Activated CD4-positive, alpha-beta T cell treated with anti-CD3 and anti-CD28 coated beads, Interleukin-2, Interleukin-4, amounts not matched to agents 100 ng/mL and 50 ng/mL, durations not matched to agents 16 hours and 8 hours (primary cell): Measurements from ENCODE around the gene HSPA12B.

Experiments
- DNase-seq: peaks from one replicate; pipeline ENCODE4 v3.0.0-alpha.2; 2020; ENCODE audit warnings: low spot score

HSPA12B gene

DNA sequence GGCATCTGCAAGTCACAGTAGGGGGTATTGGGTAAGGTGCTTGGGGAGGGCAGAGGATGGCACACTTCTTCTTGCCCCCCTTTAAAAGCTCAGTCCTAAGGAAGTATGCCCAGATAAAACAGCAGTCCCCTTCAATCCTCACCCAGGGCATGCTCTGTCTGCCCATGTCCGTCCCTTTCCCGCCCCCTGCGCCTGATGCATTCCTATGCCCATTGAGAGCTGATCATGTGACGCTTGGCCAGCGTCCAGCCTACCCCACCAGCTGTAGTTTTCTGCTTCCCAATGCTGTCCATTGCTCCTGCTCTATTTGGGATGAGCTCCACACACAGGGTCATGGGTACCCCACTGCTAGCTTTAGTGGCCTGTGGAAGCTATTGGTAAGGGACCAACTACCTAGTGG lies 28.4 kb upstream of the HSPA12B start:
- no peak for DNase-seq

DNA sequence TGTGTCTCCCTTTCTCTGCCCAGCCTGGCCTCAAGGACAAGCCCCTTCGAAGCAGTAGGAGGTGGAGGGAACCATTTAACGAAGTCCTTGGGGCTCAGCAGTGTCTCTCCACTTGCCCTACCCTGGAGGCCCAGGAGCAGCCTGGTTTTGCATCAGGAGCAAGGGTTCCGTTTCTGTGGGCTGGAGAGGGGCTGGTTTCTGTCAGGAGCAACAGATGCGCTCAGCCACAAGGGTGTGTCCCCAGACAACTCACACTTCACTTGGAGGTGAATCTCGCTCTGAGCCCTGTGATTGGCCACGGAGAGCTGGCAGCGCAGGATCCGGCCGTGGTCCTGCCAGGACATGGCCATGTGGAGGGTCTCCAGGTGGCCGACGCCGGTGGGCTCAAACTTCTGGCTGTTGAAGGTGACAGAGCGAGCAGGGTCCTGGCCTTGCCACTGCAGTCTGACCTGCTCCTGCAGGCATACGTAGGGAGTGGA lies 27.0 kb upstream of the HSPA12B start:
- DNase-seq = no peak

DNA sequence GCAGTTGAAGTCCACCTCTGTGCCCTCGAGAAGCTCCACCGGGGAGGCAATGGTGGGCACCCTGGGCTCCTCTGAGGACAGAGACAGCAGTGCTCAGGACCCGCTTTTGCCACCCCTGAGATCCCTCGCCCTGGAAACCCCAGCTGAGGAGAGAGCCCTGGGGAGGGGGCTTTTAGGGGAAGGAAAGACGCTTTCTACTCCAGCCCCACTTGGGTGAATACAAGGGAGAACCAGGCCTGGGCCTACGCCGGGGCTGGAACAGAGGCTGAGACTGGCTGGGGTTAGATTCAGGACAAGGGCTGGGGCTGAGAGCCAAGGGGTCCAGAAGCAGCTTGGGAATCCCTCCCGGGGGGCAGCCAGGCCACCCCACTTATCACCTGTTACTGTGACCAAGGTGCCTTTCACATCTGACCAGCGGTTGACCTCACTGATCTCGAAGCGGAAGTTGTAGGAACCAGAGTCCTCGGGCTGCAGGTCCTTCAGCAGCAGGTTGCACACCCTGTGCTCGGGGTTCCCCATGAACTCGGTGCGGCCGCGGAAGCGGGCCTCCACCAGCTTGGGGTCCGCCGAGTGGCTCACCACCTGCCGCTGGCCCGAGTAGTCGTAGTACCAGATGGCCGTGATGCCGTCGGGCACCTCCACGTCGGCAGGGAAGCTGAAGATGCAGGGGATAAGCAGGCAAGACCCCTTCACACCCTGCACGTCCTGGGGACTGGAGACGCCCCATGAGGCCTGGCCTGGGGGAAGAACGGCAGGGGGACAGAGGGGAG lies 26.3 kb upstream of the HSPA12B start:
- DNase-seq = no peak

DNA sequence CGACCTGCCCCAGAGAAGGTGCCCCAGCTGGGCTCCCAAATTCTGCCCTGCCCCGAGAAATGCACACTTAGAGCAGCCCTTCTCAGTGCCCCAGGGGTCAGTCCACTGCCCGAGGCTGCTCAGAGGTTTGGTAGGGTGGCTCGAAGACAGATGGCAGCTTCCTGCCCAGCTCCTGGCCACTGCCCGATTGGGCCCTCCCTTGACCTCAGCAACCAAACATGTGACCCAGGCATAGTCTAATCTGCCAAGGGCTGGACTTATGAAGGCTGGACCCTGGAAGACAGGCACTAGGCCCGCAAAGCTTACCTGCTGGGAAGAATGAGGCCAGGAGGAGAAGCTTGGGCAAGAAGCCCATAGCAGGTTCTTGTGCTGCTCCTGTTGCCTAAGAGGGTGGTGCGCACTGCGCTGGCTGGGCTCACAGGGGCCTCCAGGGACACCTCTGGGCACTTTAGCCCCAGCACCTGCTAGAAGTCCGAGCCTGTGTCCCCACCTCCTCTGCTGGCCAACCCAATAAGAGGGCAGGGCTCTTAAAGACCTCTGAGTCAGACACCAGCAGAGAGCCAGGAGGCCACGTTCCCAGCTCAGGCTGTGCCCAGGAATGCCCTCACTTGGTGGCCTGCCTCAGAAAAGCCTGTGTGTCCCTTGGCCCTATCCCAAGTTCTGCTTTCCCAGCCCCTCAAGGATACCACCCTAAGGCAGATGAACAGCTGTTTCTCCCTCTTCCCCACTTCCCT lies 25.5 kb upstream of the HSPA12B start:
- no peak for DNase-seq

DNA sequence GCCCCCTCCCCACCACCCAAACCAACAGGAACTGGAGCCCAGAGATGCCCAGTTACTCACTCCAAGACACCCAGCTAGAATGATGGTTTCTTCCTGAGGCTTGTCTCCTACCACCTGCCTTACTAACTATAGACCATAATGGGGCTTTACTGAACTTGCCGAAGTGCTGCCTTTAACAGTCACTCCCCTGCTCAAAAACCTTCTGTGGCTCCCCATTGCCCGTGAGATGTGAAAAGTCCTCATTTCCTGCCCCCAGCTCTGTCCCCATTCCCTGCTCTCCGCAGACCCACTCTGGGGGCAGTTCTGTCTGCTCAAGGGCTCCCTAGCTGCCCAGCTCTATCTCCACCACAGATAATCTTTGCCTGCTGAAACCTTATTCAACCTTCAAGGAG lies 25.0 kb upstream of the HSPA12B start:
- DNase-seq = no peak

DNA sequence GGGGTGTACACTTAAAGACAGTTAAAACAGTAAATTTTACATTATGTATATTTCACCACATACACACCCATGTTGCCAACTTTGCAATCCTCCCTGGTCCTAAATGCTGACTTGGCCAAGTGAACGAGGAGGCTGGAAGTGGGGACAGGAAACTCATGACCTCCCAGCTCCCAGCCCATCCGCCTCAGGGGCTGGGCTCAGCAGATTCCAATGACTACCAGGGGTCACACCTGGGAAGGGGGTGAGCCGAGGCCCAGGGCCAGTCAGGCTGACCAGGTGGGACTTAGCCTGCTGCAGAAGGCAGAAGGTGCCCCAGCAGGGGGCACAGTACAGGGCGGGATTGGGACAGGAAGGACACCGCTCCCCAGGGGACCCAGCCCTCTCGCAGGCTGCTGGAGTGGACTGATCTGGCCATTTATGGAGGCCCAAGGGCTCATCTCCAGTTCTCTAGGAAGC lies 22.4 kb upstream of the HSPA12B start:
- no peak for DNase-seq

DNA sequence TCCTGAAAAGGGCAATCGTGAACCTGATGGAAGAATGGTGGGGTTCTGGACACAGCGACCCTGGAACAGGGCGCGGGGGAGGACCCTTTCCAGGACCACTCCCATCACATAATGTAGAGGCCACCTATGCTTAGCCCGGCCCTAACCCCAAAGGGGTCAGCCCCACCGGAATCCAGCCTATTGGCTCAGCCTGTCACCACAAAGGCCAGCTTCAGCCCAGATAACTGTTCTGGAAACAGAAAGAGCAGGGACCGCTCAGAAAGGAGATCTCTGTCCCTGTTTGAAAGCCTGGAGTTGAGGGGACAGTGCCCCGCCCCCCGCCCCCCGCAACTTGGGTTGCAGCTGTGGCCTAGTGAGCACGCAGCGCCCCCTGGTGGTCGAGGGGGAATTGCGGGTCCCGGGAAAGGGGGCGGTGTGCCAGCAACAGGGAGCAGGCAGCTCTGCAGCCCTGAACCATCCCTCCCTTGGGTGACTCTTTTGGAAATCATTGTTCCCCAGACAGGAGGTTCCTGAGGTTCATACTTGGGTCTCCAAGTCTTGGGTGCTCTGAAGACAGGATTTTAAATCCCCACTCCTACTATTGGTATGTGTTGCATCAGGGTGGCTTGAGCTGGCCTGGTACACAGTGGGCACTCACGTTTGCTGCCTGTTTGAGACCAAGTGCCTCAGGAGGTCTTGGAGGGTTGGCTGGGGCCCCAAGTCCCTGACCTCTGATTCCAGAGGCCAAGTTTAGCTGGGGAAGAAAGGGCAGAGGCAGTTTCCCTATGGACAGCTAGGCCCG lies 21.6 kb upstream of the HSPA12B start:
- peak; percentile 70 for DNase-seq

DNA sequence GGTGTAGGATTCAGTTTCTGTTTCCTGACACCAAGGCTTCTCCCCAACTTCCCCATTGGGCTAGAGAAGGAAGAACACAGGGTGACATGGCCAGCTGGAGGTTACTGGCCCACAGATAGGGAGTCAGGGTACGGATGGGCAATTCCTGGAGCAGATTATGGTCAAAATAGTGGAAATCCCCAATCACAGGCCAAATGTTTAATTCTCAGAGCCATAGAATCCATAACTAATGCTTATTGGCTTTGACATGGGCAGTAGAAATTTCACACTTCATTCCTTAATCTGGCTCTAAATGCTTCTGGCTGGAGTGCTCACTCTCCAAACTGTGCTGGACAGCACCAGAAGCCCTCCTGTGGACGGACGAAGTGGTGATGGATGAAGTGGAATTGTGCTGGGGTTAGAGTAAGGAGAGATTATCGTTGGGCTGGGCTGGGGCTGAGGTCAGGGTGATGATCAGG lies 21.0 kb upstream of the HSPA12B start:
- no peak for DNase-seq

DNA sequence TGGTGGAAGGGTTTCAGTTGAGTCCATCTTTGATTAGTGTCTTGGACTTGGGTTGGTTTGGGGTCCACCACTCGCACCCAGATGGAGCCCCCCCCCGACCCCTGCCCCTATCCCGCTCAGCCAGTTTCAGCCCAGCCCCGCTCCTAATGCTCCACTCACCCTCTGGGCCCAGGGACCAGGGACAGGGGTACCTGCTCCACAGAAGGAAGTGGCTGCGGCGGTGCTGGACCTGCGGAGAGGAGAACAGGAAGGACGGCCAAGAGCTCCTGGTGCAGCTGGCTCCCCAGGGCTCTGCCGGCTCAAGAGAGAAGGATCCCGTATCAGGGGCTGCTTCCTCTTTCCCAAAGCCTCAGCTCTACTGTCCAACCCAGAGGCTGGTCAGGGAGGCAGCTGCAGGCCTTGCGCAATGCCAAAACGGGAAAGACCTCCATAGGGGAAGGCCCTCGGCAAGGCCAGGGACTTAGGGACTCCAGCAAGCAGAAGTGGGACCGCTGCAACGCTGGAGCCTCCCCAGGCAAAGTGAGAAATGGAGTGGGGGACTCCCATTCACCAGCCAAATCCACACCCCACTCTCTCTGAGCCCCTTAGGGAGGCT lies 20.1 kb upstream of the HSPA12B start, which contains the start of gene SIGLEC1:
Gene SIGLEC1, minus strand, starts transcription at position 322 of the 595 bp plus-strand sequence. CDS start 5,472 bp downstream, outside the sequence.
- no peak for DNase-seq

DNA sequence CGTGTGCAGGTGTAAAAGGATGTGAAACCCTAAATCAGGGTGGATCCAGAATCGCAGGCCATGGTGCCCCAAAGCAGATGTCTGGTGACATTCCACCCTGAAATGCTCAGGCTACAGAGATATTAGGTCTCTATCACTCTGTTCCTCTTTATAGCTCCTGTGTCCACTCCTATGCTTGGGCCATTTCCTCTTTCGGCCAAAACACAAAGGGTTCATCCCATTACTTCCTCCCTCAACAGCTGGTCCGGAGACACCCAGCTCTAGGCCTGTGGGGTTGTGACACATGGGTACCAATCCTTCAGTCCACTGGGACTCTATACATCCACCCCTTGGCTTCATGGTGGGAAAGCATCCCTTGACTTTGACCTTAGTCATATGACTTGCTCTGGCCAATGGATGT lies 18.4 kb upstream of the HSPA12B start:
- no peak for DNase-seq

DNA sequence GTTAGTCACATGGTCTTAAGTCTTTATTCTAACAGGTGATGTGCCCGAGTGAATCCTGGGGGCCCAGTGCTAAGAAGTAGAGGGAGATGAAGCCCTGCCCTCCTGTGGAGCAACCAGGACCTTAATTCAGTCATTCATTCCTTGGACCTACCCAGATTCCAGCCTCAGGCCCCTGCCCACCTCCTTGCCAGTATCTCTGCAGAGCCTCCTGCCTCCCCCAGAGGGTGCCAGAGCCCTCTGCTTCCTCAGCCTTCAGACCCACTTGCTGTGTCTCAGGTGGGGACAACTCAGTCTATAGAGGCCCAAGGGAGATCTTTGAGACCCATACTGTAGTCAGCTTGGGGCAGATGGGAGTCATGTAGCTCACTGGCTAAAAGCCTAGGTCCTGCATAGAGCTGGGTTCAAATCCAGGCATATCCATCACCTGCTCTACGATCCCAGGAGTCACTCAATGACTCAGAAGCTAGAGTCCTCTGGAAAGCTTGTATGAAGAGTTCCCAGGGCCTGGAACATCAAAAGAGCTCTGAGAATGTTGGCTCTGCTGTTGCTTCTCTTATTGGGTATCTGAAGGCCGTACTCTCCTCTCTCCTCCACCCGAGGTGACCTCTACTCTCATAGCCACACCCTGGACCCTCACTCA lies 16.2 kb upstream of the HSPA12B start:
- peak; percentile 14 for DNase-seq

DNA sequence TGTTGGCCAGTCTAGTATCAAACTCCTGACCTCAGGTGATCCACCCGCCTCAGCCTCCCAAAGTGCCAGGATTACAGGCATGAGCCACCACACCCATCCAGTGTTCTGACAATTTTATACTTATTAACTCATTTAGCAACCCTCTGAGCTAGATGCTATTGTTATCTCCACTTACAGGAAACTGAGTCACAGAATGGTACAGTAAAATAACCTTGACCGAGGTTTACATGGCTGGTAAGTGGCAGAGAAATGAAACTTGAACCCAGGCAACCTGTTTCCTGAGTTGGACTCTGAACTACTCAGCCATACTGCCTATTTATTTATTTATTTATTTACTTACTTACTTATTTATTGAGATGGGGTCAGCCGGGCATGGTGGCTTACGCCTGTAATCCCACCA lies 13.4 kb upstream of the HSPA12B start:
- DNase-seq = no peak

DNA sequence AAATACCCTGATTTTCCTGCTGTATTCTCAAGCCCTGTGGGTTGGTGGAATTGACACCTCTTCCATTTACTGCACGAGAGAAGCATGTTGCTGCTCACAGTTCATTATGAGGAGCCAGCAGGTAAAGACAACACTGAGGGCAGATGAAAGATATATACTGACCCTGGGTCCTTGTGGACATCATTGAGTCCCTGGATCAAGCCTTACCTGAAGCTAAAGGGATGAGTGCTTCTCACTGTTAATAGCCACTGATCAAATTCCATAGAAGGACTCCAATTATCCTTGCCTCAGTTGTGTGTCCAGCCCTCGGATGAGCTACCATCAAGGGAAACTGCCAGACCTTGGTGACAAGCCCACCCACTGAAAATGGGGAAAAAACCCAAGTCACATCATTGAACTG lies 12.4 kb upstream of the HSPA12B start:
- no peak for DNase-seq

DNA sequence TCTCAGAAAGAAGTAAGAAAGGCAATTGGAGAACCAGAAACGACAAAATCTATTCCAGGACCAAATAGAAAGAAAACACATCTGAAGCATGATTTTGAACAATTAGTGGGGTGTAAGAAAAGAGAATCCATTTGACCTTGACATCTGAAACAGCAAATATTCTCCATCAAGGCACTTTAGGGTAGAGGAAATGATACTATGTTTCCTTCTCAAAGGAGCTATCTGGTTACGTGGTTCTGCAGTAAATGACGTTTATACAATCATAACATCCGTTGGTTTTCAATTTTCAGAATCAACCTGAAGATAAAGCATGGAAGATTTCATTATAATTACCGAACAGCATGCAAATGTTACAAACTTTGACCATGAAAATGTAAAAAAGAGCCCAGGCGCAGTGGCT lies 11.9 kb upstream of the HSPA12B start:
- no peak for DNase-seq

DNA sequence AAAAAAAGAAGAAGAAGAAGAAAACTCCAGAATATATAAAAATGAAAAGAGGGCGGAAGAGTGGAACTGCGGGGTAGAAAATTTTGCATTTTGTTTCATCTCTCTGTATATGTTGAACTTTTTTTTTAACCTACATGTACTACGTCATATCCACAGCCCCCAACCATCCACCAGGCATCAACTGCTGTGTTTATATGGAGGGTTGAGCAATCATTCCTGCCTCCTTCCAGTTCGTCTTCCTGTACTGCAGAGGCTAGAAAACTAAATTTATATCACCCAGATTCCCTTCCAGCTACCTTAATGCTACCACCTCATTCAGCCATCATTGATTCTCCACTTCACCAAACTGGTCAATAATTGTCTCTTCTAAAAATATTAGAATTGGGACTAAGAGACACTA lies 10.6 kb upstream of the HSPA12B start:
- no peak for DNase-seq

DNA sequence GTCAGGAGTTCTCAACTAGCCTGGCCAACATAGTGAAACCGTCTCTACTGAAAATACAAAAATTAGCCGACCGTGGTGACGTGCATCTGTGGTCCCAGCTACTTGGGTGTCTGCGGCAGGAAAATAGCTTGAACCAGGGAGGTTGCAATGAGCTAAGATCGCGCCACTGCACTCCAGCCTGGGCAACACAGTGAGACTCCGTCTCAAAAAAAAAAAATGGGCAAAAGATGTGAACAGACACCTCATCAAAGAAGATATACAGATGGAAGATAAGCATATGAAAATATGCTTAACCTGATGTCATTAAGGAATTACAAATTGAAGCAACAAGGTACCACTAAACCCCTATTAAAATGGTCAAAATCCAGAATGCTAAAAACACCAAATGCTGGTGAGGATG lies 9.2 kb upstream of the HSPA12B start:
- DNase-seq = no peak

DNA sequence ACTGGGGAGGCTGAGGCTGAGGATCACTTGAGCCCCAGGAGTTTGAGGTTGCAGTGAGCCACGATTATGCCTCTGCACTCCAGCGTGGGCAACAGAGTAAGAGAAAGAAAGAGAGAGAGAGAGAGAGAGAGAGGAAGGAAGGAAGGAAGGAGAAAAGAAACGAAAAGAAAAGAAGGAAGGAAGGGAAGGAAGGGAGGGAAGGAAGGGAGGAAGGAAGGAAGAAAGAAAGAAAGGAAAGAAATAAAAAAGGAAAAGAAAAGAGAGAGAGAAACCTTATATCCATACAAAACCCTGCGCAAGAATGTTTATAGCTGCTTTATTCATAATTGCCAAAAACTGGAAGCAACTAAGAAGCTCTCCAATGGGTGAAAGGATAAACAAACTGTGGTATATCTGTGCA lies 8.1 kb upstream of the HSPA12B start:
- no peak for DNase-seq

DNA sequence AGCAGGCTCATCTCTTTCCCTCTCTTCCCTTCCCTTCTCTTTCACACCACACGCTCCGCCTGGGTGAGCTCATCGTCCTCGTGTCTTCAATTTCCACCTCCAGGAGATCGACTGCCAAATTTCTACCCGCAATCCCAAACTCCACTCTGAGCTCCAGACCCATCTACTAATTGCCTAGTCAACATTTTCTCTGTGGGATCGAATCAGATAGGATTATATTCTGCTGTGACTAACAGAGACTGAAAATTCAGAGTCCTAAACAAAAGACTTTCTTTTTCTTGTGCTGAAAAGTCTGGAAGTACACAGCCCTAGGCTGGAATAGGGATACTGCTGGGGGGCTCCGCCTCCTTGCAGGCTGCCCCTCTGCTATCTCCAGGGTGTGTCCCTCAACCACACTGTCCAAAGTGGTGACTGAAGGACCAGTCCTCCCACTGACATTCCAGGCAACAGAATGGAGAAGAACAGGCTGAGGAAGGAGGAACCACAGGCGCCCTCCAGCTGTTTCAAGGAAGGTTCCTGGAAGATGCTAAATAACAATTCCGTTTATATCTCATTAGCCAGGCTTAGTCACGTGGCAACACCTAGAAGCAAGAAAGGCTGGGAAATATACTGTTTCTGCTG lies 5.0 kb upstream of the HSPA12B start:
- DNase-seq = no peak

DNA sequence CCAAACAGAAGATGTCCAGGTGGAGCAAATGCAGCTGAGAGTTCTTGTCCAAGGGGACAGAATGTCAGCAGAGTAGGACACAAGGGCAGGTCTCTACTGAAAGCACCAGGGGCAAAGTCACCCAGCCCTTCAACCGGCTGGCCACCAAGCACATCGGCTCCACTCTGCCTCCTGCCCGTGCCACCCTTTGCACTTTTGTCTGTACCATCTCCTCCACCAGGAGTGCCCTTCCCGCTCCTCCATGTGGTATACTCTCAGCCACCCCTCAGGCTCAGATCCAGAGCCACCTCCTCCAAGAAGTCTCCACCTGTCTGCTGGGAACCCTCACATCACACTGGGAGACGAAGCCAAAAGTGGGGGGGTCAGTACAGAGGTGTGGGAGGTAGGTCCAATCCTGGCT lies 4.1 kb upstream of the HSPA12B start:
- no peak for DNase-seq

DNA sequence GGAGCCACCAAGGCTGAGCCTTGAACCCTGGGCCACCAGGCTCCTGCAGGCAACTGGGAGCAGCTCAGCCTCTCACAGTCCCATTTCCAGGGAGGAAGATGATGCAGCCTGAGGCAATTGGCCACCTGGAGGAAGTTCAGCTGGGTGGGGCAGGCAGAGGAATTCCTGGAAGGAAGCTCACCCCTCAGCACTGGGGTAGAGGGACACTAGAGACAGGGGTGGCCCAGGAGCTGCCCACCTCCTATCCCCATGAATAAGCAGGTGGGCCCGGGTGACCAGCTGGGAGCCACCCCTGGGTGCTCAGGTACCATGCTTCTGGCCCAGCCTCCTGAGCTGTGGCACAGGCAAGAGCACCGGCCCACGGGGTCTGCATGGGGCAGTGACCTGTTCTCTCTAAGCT lies 3.6 kb upstream of the HSPA12B start:
- no peak for DNase-seq

DNA sequence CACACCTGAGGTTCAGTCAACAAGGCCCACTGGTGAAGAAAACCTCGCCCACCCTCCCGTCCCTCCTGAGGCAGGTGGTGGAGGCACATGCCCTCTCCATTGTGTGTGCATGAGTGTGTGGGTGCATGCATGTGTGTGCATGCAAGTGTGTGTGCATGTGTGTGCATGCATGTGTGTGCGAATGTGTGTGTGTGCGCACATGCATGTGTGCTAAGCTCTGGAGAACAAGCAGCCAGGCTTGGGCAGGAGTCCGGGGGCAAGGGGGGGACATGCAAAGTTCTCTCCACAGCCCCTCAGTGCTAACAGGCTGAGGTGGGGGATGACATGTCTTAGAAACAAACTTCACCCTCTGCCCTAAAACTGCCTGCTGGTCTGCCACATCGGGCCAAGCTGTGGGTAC lies 3.1 kb upstream of the HSPA12B start:
- DNase-seq = no peak
